ENCODE results near the gene NPPB. TPM values are rescaled to one million over a fixed set of nuclear protein-coding genes. Genes with fewer than 3 reads are reported as not detected.

Gene NPPB
- polyA plus RNA-seq, 4 donors, result 0.39 to 145 (median 19.7) TPM; not detected in 1

GRCh38 chr1:11857164-11857851, 1.4 kb downstream of the NPPB start:
- H3K4me3 ChIP-seq (ENCODE audit: low read depth in 1 of 3, low read length in 3 of 3), result no peak overlapping the region
- H3K4me1 ChIP-seq (ENCODE audit: control insufficient read depth in 3 of 3, insufficient read depth in 2 of 3, low read depth in 1 of 3, low read length in 2 of 3), result peaks cover 0 to 5% (median 0%) of the 10 kb centered on the region in 3 donors
- DNase-seq (no peak), FAIRE-seq (no peak)
- WGBS, 3 donors, result 33 to 40% (median 38%) methylated on average over 10 of the region's 10 CpGs
- no peaks in the 10 kb centered on the region for H3K9me3 ChIP-seq (ENCODE audit: control insufficient read depth in 2 of 2, insufficient read depth in 1 of 2, low read depth in 1 of 2, low read length in 1 of 2)
- H3K27me3 ChIP-seq (ENCODE audit: control insufficient read depth in 3 of 3, insufficient read depth in 3 of 3, low read length in 3 of 3), result peaks cover 2 to 27% (median 24%) of the 10 kb centered on the region in 3 donors
- H3K36me3 ChIP-seq (ENCODE audit: control insufficient read depth in 3 of 3, insufficient read depth in 2 of 3, low read depth in 1 of 3, low read length in 3 of 3), result no peaks in the 10 kb centered on the region
- no peak overlapping the region for H3K27ac ChIP-seq (ENCODE audit: low read depth in 1 of 3, low read length in 2 of 3)

- Histone ChIP-seq H3K4me1 (ENCODE audit: control insufficient read depth in 3 of 3, insufficient read depth in 2 of 3, low read depth in 1 of 3, low read length in 2 of 3) (peaks cover 0 to 5% (median 0%) of the 10 kb centered on the region in 3 donors), H3K9me3 (ENCODE audit: control insufficient read depth in 2 of 2, insufficient read depth in 1 of 2, low read depth in 1 of 2, low read length in 1 of 2) (no peaks in the 10 kb centered on the region), H3K4me3 (ENCODE audit: low read depth in 1 of 3, low read length in 3 of 3) (no peak overlapping the region), H3K27ac (ENCODE audit: low read depth in 1 of 3, low read length in 2 of 3) (no peak overlapping the region), H3K27me3 (ENCODE audit: control insufficient read depth in 3 of 3, insufficient read depth in 3 of 3, low read length in 3 of 3) (peaks cover 2 to 27% (median 23%) of the 10 kb centered on the region in 3 donors), H3K36me3 (ENCODE audit: control insufficient read depth in 3 of 3, insufficient read depth in 2 of 3, low read depth in 1 of 3, low read length in 3 of 3) (no peaks in the 10 kb centered on the region)
- 61 to 64% (median 63%) methylated on average over 3 of the region's 3 CpGs for WGBS, 3 donors
- FAIRE-seq (no peak), DNase-seq (no peak)
These were observed 2.0 kb downstream of the NPPB start for GRCh38 chr1:11856698-11857097.

GRCh38 chr1:11855430-11855829, 3.3 kb downstream of the NPPB start:
- Histone ChIP-seq H3K27me3 (ENCODE audit: control insufficient read depth in 3 of 3, insufficient read depth in 3 of 3, low read length in 3 of 3) (peaks cover 2 to 27% (median 20%) of the 10 kb centered on the region in 3 donors), H3K27ac (ENCODE audit: low read depth in 1 of 3, low read length in 2 of 3) (no peak overlapping the region), H3K4me1 (ENCODE audit: control insufficient read depth in 3 of 3, insufficient read depth in 2 of 3, low read depth in 1 of 3, low read length in 2 of 3) (peaks cover 0 to 5% (median 0%) of the 10 kb centered on the region in 3 donors), H3K4me3 (ENCODE audit: low read depth in 1 of 3, low read length in 3 of 3) (no peak overlapping the region), H3K36me3 (ENCODE audit: control insufficient read depth in 3 of 3, insufficient read depth in 2 of 3, low read depth in 1 of 3, low read length in 3 of 3) (no peaks in the 10 kb centered on the region), H3K9me3 (ENCODE audit: control insufficient read depth in 2 of 2, insufficient read depth in 1 of 2, low read depth in 1 of 2, low read length in 1 of 2) (no peaks in the 10 kb centered on the region)
- DNase-seq (no peak), FAIRE-seq (no peak)
- WGBS, 3 donors, result 49 to 64% (median 56%) methylated on average over 8 of the region's 8 CpGs

GRCh38 chr1:11854519-11854918, 4.2 kb downstream of the NPPB start:
- no peaks in the 10 kb centered on the region for H3K36me3 ChIP-seq (ENCODE audit: control insufficient read depth in 3 of 3, insufficient read depth in 2 of 3, low read depth in 1 of 3, low read length in 3 of 3)
- FAIRE-seq (no peak), DNase-seq (no peak)
- H3K27ac ChIP-seq (ENCODE audit: low read depth in 1 of 3, low read length in 2 of 3), result no peak overlapping the region
- peaks cover 2 to 26% (median 17%) of the 10 kb centered on the region in 3 donors for H3K27me3 ChIP-seq (ENCODE audit: control insufficient read depth in 3 of 3, insufficient read depth in 3 of 3, low read length in 3 of 3)
- no peaks in the 10 kb centered on the region for H3K9me3 ChIP-seq (ENCODE audit: control insufficient read depth in 2 of 2, insufficient read depth in 1 of 2, low read depth in 1 of 2, low read length in 1 of 2)
- 45 to 52% (median 47%) methylated on average over 8 of the region's 8 CpGs for WGBS, 3 donors
- H3K4me3 ChIP-seq (ENCODE audit: low read depth in 1 of 3, low read length in 3 of 3), result no peak overlapping the region
- peaks cover 0 to 5% (median 0%) of the 10 kb centered on the region in 3 donors for H3K4me1 ChIP-seq (ENCODE audit: control insufficient read depth in 3 of 3, insufficient read depth in 2 of 3, low read depth in 1 of 3, low read length in 2 of 3)

- peaks cover 0 to 19% (median 0%) of the 10 kb centered on the region in 3 donors for H3K36me3 ChIP-seq (ENCODE audit: control insufficient read depth in 3 of 3, insufficient read depth in 2 of 3, low read depth in 1 of 3, low read length in 3 of 3)
- FAIRE-seq (no peak), DNase-seq (no peak)
- no peaks in the 10 kb centered on the region for H3K4me1 ChIP-seq (ENCODE audit: control insufficient read depth in 3 of 3, insufficient read depth in 2 of 3, low read depth in 1 of 3, low read length in 2 of 3)
- H3K27ac ChIP-seq (ENCODE audit: low read depth in 1 of 3, low read length in 2 of 3), result no peak overlapping the region
- H3K4me3 ChIP-seq (ENCODE audit: low read depth in 1 of 3, low read length in 3 of 3), result no peak overlapping the region
- peaks cover 0 to 4% (median 0%) of the 10 kb centered on the region in 3 donors for H3K27me3 ChIP-seq (ENCODE audit: control insufficient read depth in 3 of 3, insufficient read depth in 3 of 3, low read length in 3 of 3)
- 64 to 71% (median 70%) methylated on average over 6 to 7 of the region's 7 CpGs for WGBS, 3 donors
- H3K9me3 ChIP-seq (ENCODE audit: control insufficient read depth in 2 of 2, insufficient read depth in 1 of 2, low read depth in 1 of 2, low read length in 1 of 2), result no peaks in the 10 kb centered on the region
These were observed 7.6 kb downstream of the NPPB start for GRCh38 chr1:11851180-11851579.

- Histone ChIP-seq H3K4me3 (ENCODE audit: low read depth in 1 of 3, low read length in 3 of 3) (no peak overlapping the region), H3K27me3 (ENCODE audit: control insufficient read depth in 3 of 3, insufficient read depth in 3 of 3, low read length in 3 of 3) (peaks cover 0 to 4% (median 0%) of the 10 kb centered on the region in 3 donors), H3K27ac (ENCODE audit: low read depth in 1 of 3, low read length in 2 of 3) (no peak overlapping the region), H3K36me3 (ENCODE audit: control insufficient read depth in 3 of 3, insufficient read depth in 2 of 3, low read depth in 1 of 3, low read length in 3 of 3) (peaks cover 0 to 23% (median 3%) of the 10 kb centered on the region in 3 donors), H3K4me1 (ENCODE audit: control insufficient read depth in 3 of 3, insufficient read depth in 2 of 3, low read depth in 1 of 3, low read length in 2 of 3) (no peaks in the 10 kb centered on the region), H3K9me3 (ENCODE audit: control insufficient read depth in 2 of 2, insufficient read depth in 1 of 2, low read depth in 1 of 2, low read length in 1 of 2) (no peaks in the 10 kb centered on the region)
- no peak for FAIRE-seq
- WGBS, 3 donors, result 51 to 58% (median 58%) methylated on average over 11 of the region's 11 CpGs
- DNase-seq, result no peak
These were observed 8.6 kb downstream of the NPPB start for GRCh38 chr1:11850156-11850555.

- no peak for FAIRE-seq
- 66 to 94% (median 94%) methylated on average over 9 of the region's 9 CpGs for WGBS, 3 donors
- H3K4me1 ChIP-seq (ENCODE audit: control insufficient read depth in 3 of 3, insufficient read depth in 2 of 3, low read depth in 1 of 3, low read length in 2 of 3), result no peaks in the 10 kb centered on the region
These were observed 10.4 kb downstream of the NPPB start for GRCh38 chr1:11848373-11848700.

GRCh38 chr1:11847667-11848372, 10.9 kb downstream of the NPPB start, which contains the start of gene NPPA:
NPPA (minus strand) TSS chr1:11847783; CDS start chr1:11847684, 99 bp downstream.
- H3K9me3 ChIP-seq (ENCODE audit: control insufficient read depth in 2 of 2, insufficient read depth in 1 of 2, low read depth in 1 of 2, low read length in 1 of 2), result no peaks in the 10 kb centered on the region
- no peak for DNase-seq
- no peak within 1 kb of the TSS for H3K27ac ChIP-seq (ENCODE audit: low read depth in 1 of 3, low read length in 2 of 3)
- peaks cover 0 to under 1% (median 0%) of the 10 kb centered on the region in 3 donors for H3K27me3 ChIP-seq (ENCODE audit: control insufficient read depth in 3 of 3, insufficient read depth in 3 of 3, low read length in 3 of 3)
- no peaks in the 10 kb centered on the region for H3K4me1 ChIP-seq (ENCODE audit: control insufficient read depth in 3 of 3, insufficient read depth in 2 of 3, low read depth in 1 of 3, low read length in 2 of 3)
- H3K4me3 ChIP-seq (ENCODE audit: low read depth in 1 of 3, low read length in 3 of 3), result no peak within 1 kb of the TSS
- FAIRE-seq, result no peak
- H3K36me3 ChIP-seq (ENCODE audit: control insufficient read depth in 3 of 3, insufficient read depth in 2 of 3, low read depth in 1 of 3, low read length in 3 of 3), result peaks cover 0 to 35% (median 16%) of the 10 kb centered on the region in 3 donors
- 57 to 66% (median 58%) methylated on average over 18 of the region's 18 CpGs for WGBS, 3 donors

More at GRCh38 chr1:11848373-11848700, 10.4 kb downstream of the NPPB start:
- no peak for DNase-seq
- Histone ChIP-seq H3K9me3 (ENCODE audit: control insufficient read depth in 2 of 2, insufficient read depth in 1 of 2, low read depth in 1 of 2, low read length in 1 of 2) (no peaks in the 10 kb centered on the region), H3K27me3 (ENCODE audit: control insufficient read depth in 3 of 3, insufficient read depth in 3 of 3, low read length in 3 of 3) (peaks cover 0 to 4% (median 0%) of the 10 kb centered on the region in 3 donors), H3K4me3 (ENCODE audit: low read depth in 1 of 3, low read length in 3 of 3) (no peak overlapping the region), H3K36me3 (ENCODE audit: control insufficient read depth in 3 of 3, insufficient read depth in 2 of 3, low read depth in 1 of 3, low read length in 3 of 3) (peaks cover 0 to 33% (median 16%) of the 10 kb centered on the region in 3 donors), H3K27ac (ENCODE audit: low read depth in 1 of 3, low read length in 2 of 3) (no peak overlapping the region)
